T follicular helper cell (primary cell): Measurements from ENCODE around the gene CXCR3.
"Not testable (repeated sequence)": the region's sequence is repeated elsewhere in the genome, so short reads cannot be mapped to it uniquely, and the experiment has no call there.

Source experiments
- DNase-seq: peaks from one replicate; pipeline ENCODE4 v3.0.0-alpha.2; 2020; ENCODE audit warnings: low read depth
- total RNA-seq, 2 experiments: gene quantifications; one replicate each; lab custom pipeline; 2026; lab: John Stamatoyannopoulos, UW

The CXCR3 gene
- total RNA-seq: 40.9 to 44.2 reads per million in 2 experiments

GRCh38 chrX:71618303-71618721 is at the start of gene CXCR3:
Gene CXCR3, minus strand, starts transcription at chrX:71618511. Its CDS starts 62 bp downstream, at chrX:71618449.
- peak; percentile 19 for DNase-seq

GRCh38 chrX:71667328-71668247 is 49.3 kb upstream of the CXCR3 start, which contains the start of gene LOC101059915:
Gene LOC101059915, plus strand, starts transcription at chrX:71667546.
- DNase-seq: no peak

- no peak for DNase-seq
Measured at GRCh38 chrX:71666240-71667223, 48.2 kb upstream of the CXCR3 start.

GRCh38 chrX:71665747-71666146 is 47.4 kb upstream of the CXCR3 start:
- DNase-seq: no peak

GRCh38 chrX:71664889-71665491 is 46.7 kb upstream of the CXCR3 start:
- DNase-seq: no peak

- not testable (repeated sequence) for DNase-seq
Measured at GRCh38 chrX:71664202-71664601, 45.9 kb upstream of the CXCR3 start.

- not testable (repeated sequence) for DNase-seq
Measured at GRCh38 chrX:71663238-71663637, 44.9 kb upstream of the CXCR3 start.

GRCh38 chrX:71662654-71663053 is 44.3 kb upstream of the CXCR3 start:
- not testable (repeated sequence) for DNase-seq

- no peak for DNase-seq
Measured at GRCh38 chrX:71661919-71662318, 43.6 kb upstream of the CXCR3 start.

- DNase-seq: no peak
Measured at GRCh38 chrX:71660562-71661416, 42.5 kb upstream of the CXCR3 start.

GRCh38 chrX:71659959-71660358 is 41.6 kb upstream of the CXCR3 start:
- no peak for DNase-seq

- no peak for DNase-seq
Measured at GRCh38 chrX:71659342-71659741, 41.0 kb upstream of the CXCR3 start.

- DNase-seq: no peak
Measured at GRCh38 chrX:71657267-71657666, 39.0 kb upstream of the CXCR3 start.

- DNase-seq: no peak
Measured at GRCh38 chrX:71653344-71653743, 35.0 kb upstream of the CXCR3 start.

- DNase-seq: peak; percentile 35
Measured at GRCh38 chrX:71652405-71652804, 34.1 kb upstream of the CXCR3 start.

GRCh38 chrX:71650333-71650969 is 32.1 kb upstream of the CXCR3 start:
- no peak for DNase-seq

- not testable (repeated sequence) for DNase-seq
Measured at GRCh38 chrX:71644406-71644805, 26.1 kb upstream of the CXCR3 start.

- no peak for DNase-seq
Measured at GRCh38 chrX:71640002-71640401, 21.7 kb upstream of the CXCR3 start.

GRCh38 chrX:71638409-71638808 is 20.1 kb upstream of the CXCR3 start:
- DNase-seq: no peak

- no peak for DNase-seq
Measured at GRCh38 chrX:71637848-71638247, 19.5 kb upstream of the CXCR3 start.
